ENCODE measurements around the gene NKD1.
"Not testable (repeated sequence)": the region's sequence is repeated elsewhere in the genome, so short reads cannot be mapped to it uniquely, and the experiment has no call there.

Gene NKD1

GRCh38 chr16:50576403-50577113, 28.4 kb downstream of the NKD1 start:
- TF ChIP-seq CTCF (IDR thresholded peaks at IDR 0.05; ENCODE audit: insufficient read depth, low read depth, low read length, missing control alignments) = no peak

GRCh38 chr16:50578137-50578536, 29.9 kb downstream of the NKD1 start:
- no peak for TF ChIP-seq CTCF (IDR thresholded peaks at IDR 0.05; ENCODE audit: insufficient read depth, low read depth, low read length, missing control alignments)
- DNase-seq (ENCODE audit: low read depth) = peak; percentile 14

More at GRCh38 chr16:50576403-50577113, 28.4 kb downstream of the NKD1 start:
- no peak overlapping the region for H3K4me3 ChIP-seq (ENCODE audit: low read length)
- no peak for DNase-seq (ENCODE audit: low read depth)

DNA sequence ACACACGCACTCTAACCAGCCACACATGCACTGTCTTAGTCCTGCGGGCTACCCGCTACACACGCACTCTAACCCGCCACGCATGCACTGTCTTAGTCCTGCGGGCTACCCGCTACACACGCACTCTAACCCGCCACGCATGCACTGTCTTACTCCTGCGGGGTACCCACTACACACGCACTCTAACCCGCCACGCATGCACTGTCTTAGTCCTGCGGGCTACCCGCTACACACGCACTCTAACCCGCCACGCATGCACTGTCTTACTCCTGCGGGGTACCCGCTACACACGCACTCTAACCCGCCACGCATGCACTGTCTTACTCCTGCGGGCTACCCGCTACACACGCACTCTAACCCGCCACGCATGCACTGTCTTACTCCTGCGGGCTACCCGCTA, 31.2 kb downstream of the NKD1 start:
- DNase-seq (ENCODE audit: low read depth); H3K4me3 ChIP-seq (ENCODE audit: low read length): not testable (repeated sequence)

More at GRCh38 chr16:50578137-50578536, 29.9 kb downstream of the NKD1 start:
- H3K4me3 ChIP-seq (ENCODE audit: low read length) = no peak overlapping the region

- no peak overlapping the region for H3K4me3 ChIP-seq (ENCODE audit: low read length)
- DNase-seq (ENCODE audit: low read depth) = peak; percentile 18
- TF ChIP-seq CTCF (IDR thresholded peaks at IDR 0.05; ENCODE audit: insufficient read depth, low read depth, low read length, missing control alignments) = no peak
Observed at GRCh38 chr16:50580180-50580798, 32.1 kb downstream of the NKD1 start.

- H3K4me3 ChIP-seq (ENCODE audit: low read length) = no peak overlapping the region
- TF ChIP-seq CTCF (IDR thresholded peaks at IDR 0.05; ENCODE audit: insufficient read depth, low read depth, low read length, missing control alignments) = no peak
- no peak for DNase-seq (ENCODE audit: low read depth)
Observed at GRCh38 chr16:50581845-50582244, 33.6 kb downstream of the NKD1 start.

- no peak overlapping the region for H3K4me3 ChIP-seq (ENCODE audit: low read length)
- TF ChIP-seq CTCF (IDR thresholded peaks at IDR 0.05; ENCODE audit: insufficient read depth, low read depth, low read length, missing control alignments) = no peak
- no peak for DNase-seq (ENCODE audit: low read depth)
Observed at GRCh38 chr16:50583211-50583610, 35.0 kb downstream of the NKD1 start.

DNA sequence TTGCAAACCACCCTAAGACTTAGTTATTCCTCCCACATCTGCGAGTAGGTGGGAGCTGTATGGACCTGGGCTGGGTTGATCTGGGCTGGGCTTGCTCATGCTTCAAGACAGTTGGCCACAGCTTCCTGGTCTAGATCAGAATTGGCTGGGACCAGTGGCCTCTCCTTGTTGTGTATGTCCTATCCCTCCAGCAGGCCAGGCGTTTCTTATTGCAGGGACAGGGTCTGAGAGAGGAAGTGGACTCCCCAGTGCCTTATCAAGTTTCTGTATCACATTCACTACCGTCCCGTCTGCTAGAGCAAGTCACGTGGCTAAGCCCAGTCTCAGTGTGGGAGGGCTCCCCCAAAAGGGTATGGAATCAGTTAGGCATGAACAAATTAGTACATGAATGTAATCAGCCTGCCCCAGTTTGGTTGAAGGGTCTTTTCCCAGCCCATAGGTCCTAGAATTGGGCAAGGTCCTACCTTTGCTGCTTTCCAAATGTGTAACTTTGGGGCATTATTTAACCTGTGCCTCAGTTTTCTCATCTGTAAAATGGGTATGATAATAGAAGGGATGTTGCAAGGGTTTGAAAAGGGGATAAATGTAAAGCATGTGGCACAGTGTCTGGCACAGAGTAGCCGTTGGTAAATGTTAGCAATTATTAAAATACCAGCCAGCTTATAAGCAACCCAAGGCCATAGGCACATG, 36.0 kb downstream of the NKD1 start:
- no peak overlapping the region for H3K4me3 ChIP-seq (ENCODE audit: low read length)
- DNase-seq (ENCODE audit: low read depth) = no peak
- no peak for TF ChIP-seq CTCF (IDR thresholded peaks at IDR 0.05; ENCODE audit: insufficient read depth, low read depth, low read length, missing control alignments)

All from epithelial cell of esophagus (primary cell).